ENCODE data around the gene SEMA3E.
"Not testable (repeated sequence)": the region's sequence is repeated elsewhere in the genome, so short reads cannot be mapped to it uniquely, and the experiment has no call there.

SEMA3E gene

DNA sequence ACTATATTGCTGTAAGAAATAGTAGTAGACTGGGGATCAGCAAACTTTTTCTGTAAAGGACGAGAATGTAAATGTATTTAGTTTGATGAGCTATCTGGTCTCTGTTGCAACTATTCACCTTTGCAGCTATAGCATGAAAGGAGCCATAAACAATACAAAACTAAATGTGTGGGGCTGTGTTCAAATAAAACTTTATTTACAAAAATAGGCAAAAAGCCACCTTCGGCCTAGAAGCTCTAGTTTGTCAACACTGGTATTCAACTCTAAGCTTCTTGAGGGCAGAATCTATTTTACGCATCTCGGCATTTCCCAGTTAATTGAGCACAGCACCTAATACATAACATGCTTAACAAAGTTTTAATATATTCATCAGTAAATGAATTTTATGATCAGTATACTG lies 181.4 kb downstream of the SEMA3E start:
- H3K4me3 ChIP-seq (replicated peaks; ENCODE audit: insufficient read depth, low read length) = no peak overlapping the region
- DNase-seq (ENCODE audit: low read depth in 1 of 2, low spot score in 1 of 2) = no peak
- no peak overlapping the region for H3K27ac ChIP-seq (replicated peaks)
- TF ChIP-seq POLR2AphosphoS5 (IDR thresholded peaks at IDR 0.05; ENCODE audit: low read depth) (no peak), GABPA (IDR thresholded peaks at IDR 0.05; ENCODE audit: low read depth) (no peak), SPI1 (IDR thresholded peaks at IDR 0.05; ENCODE audit: borderline replicate concordance, low read depth) (no peak)
- H3K27me3 ChIP-seq (ENCODE audit: insufficient read depth, poor library complexity, severe bottlenecking) = no peaks in the 10 kb centered on the region

GRCh38 chr7:83466956-83467355 lies 182.0 kb downstream of the SEMA3E start:
- H3K4me3 ChIP-seq (replicated peaks; ENCODE audit: insufficient read depth, low read length) = no peak overlapping the region
- DNase-seq (ENCODE audit: low read depth in 1 of 2, low spot score in 1 of 2) = no peak
- no peaks in the 10 kb centered on the region for H3K27me3 ChIP-seq (ENCODE audit: insufficient read depth, poor library complexity, severe bottlenecking)
- no peak overlapping the region for H3K27ac ChIP-seq (replicated peaks)
- TF ChIP-seq GABPA (IDR thresholded peaks at IDR 0.05; ENCODE audit: low read depth) = no peak
- no peak for TF ChIP-seq SPI1 (IDR thresholded peaks at IDR 0.05; ENCODE audit: borderline replicate concordance, low read depth)
- TF ChIP-seq REST (IDR thresholded peaks at IDR 0.05; ENCODE audit: insufficient replicate concordance, low read depth) = no peak
- no peak for TF ChIP-seq POLR2AphosphoS5 (IDR thresholded peaks at IDR 0.05; ENCODE audit: low read depth)
- TF ChIP-seq CTCF (IDR thresholded peaks at IDR 0.05; ENCODE audit: insufficient read depth, low read length) = no peak

GRCh38 chr7:83466187-83466923 lies 182.6 kb downstream of the SEMA3E start:
- TF ChIP-seq POLR2AphosphoS5 (IDR thresholded peaks at IDR 0.05; ENCODE audit: low read depth) (no peak), REST (IDR thresholded peaks at IDR 0.05; ENCODE audit: insufficient replicate concordance, low read depth) (no peak), SPI1 (IDR thresholded peaks at IDR 0.05; ENCODE audit: borderline replicate concordance, low read depth) (no peak), CTCF (IDR thresholded peaks at IDR 0.05; ENCODE audit: insufficient read depth, low read length) (no peak), GABPA (IDR thresholded peaks at IDR 0.05; ENCODE audit: low read depth) (no peak)
- Histone ChIP-seq H3K4me3 (replicated peaks; ENCODE audit: insufficient read depth, low read length) (no peak overlapping the region), H3K27me3 (ENCODE audit: insufficient read depth, poor library complexity, severe bottlenecking) (no peaks in the 10 kb centered on the region), H3K27ac (replicated peaks) (no peak overlapping the region)
- no peak for DNase-seq (ENCODE audit: low read depth in 1 of 2, low spot score in 1 of 2)

GRCh38 chr7:83465643-83466042 lies 183.3 kb downstream of the SEMA3E start:
- Histone ChIP-seq H3K27me3 (ENCODE audit: insufficient read depth, poor library complexity, severe bottlenecking) (no peaks in the 10 kb centered on the region), H3K27ac (replicated peaks) (no peak overlapping the region), H3K4me3 (replicated peaks; ENCODE audit: insufficient read depth, low read length) (no peak overlapping the region)
- TF ChIP-seq SPI1 (IDR thresholded peaks at IDR 0.05; ENCODE audit: borderline replicate concordance, low read depth) (no peak), CTCF (IDR thresholded peaks at IDR 0.05; ENCODE audit: insufficient read depth, low read length) (no peak), REST (IDR thresholded peaks at IDR 0.05; ENCODE audit: insufficient replicate concordance, low read depth) (no peak), POLR2AphosphoS5 (IDR thresholded peaks at IDR 0.05; ENCODE audit: low read depth) (no peak), GABPA (IDR thresholded peaks at IDR 0.05; ENCODE audit: low read depth) (no peak)
- DNase-seq (ENCODE audit: low read depth in 1 of 2, low spot score in 1 of 2) = no peak

GRCh38 chr7:83461820-83462219 lies 187.1 kb downstream of the SEMA3E start:
- H3K27me3 ChIP-seq (ENCODE audit: insufficient read depth, poor library complexity, severe bottlenecking); H3K27ac ChIP-seq (replicated peaks); DNase-seq (ENCODE audit: low read depth in 1 of 2, low spot score in 1 of 2); H3K4me3 ChIP-seq (replicated peaks; ENCODE audit: insufficient read depth, low read length): not testable (repeated sequence)
